Stromal cell of bone marrow (primary cell): Measurements from ENCODE around the gene RAMAC.
"Not testable (repeated sequence)": the region's sequence is repeated elsewhere in the genome, so short reads cannot be mapped to it uniquely, and the experiment has no call there.

ENCODE experiments used
- DNase-seq: peaks from one replicate; pipeline ENCODE4 v3.0.0-alpha.2; 2012; ENCODE audit warnings: low read depth

The RAMAC gene

GRCh38 chr15:82968066-82968465 lies 17.9 kb upstream of the RAMAC start:
- DNase-seq = peak; percentile 81

- no peak for DNase-seq
Observed at GRCh38 chr15:82969353-82969752, 16.7 kb upstream of the RAMAC start.

DNA sequence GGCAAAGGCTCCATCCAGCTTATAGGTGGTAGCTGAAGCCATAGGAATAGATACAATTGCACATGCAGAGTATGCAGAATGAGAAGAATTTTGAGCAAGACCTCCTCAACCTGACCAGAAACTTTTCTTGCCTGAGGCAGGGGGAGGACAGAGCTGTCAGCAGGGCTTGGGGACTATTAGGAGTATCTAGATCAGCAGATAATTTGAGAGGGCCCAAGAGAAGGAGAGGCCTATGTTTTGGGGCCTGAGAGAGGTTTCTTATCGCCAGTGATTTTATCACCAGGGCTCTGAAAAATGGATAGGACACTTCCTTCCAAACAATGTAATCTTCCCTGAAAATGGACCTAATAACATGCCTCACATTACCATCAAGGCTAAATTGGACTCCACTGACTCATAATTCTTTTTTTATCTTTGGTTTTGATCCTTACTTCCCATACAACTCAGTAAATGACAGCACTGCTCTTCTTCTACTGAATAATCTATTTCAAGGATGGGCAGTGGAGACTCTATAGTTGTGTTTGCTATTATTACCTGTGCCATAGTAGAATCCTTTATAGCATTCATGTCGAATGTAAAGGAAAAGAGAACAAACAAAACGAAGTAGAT lies 15.8 kb upstream of the RAMAC start:
- DNase-seq = no peak

DNA sequence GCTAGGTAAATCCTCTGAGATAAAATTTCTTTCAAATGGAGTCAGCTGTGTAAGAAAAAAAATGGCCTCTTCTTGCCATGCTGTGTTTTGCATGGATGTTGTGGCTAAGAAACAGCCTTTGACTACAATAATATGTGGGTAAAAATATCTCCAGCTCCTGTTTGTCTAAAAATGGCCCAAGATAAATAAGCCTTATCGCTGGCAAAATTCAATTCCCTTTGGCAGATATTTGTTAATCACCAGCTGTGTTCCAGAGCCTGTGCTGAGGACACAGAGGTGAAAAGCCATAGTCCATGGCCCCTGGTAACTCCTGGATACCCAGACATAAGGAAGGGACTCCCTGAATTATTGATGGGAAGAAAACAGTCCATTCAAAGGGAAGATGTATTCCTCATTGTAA lies 15.3 kb upstream of the RAMAC start:
- DNase-seq = no peak

GRCh38 chr15:82971218-82971984 lies 14.6 kb upstream of the RAMAC start:
- DNase-seq = no peak

DNA sequence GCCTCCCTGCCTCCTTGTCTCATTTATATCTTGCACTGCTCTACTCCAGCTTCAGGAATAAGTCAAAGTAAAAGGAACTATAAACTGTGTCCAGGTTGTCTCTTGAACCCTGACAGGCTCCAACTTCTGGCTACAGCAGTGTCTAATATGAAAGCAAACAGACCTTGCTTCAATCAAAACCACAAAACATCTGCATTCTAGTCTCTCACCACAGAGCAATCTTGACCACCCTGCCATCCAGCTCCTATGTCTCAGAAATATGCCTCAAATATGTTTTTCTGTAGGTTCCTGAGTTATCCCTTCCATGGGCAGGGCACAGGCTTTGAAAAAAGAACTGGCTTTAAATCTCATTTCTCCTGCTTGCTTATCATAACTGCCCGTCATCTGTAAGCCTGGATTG lies 13.0 kb upstream of the RAMAC start:
- DNase-seq = no peak

GRCh38 chr15:82977076-82977475 lies 8.9 kb upstream of the RAMAC start:
- DNase-seq = no peak

DNA sequence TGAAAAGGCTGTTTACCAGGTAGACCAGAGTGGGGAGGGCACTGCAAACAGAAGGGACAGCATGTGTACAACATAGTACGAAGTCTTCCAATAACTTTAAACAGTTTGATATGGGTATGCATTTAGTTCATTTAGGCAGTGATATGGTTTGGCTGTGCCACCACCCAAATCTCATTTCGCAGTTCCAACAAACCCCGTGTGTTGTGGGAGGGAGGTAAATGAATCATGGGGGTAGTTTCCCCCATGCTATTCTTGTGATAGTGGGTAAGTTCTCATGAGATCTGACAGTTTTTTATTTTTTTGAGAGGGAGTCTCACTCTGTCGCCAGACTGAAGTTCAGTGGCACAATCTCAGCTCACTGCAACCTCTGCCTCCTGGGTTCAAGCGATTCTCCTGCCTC lies 7.6 kb upstream of the RAMAC start:
- DNase-seq = no peak

GRCh38 chr15:82979726-82980125 lies 6.3 kb upstream of the RAMAC start:
- DNase-seq = no peak

GRCh38 chr15:82980981-82981380 lies 5.0 kb upstream of the RAMAC start:
- DNase-seq = no peak

DNA sequence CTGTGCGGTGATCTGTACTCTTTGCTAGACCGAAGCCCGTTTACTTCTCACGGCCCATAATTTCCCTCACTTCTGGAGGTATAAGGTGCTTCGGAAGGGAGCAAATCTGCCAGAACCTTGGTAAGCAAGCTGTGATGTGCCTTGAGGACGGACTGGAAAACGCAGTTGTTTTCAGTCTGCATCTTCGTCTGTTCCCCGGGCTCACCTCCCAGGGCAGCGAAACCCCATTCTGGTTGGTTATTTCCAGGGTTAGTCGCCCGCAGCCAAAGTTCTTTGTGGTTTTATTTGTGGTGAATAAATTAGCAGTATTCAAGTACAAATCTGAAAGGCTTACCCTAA lies 401 bp downstream of the RAMAC start:
- no peak for DNase-seq

DNA sequence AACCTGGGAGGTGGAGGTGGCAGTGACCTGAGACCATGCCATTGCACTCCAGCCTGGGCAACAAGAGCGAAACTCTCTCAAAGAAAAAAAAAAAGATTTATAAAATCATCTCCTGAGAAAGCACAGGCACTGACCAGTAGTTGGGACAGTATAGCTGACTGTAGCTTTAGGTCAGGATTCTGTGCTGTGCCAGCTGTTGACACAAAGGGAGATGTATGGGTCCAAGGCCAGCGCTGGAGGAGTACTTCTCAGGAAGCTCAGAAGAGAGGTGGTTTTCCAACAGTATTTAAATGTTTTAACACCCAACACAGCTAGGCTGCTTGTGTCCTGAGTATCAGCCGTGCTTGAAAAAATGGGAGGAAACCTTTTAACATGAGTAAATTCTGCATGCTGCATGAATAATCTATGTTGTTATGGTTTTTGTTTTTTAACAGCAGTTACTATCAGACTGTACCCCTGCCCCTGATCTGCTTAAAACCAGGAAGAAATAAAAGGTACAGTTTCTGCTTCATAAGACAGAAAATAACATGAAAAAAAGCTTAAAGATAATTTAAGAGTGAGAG lies 6.5 kb downstream of the RAMAC start:
- no peak for DNase-seq

DNA sequence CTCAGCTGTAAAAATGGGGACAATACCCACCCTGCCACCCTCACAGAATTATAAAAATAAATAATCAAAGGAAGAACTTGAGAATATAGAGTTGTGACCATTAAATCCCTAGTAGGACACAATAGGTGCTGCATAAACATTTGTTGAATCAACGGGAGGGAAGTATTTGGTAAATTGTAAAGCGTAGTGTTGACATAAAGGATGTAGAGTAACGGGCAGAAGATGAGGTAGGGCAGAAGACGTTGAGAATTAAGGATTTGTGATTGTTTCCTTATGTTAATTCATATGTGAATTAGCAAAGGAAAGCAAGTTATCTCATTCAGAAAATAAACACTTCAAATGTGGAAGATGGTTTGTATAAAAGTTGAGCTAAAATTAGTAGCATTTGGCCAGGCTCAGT lies 7.1 kb downstream of the RAMAC start:
- DNase-seq = no peak

DNA sequence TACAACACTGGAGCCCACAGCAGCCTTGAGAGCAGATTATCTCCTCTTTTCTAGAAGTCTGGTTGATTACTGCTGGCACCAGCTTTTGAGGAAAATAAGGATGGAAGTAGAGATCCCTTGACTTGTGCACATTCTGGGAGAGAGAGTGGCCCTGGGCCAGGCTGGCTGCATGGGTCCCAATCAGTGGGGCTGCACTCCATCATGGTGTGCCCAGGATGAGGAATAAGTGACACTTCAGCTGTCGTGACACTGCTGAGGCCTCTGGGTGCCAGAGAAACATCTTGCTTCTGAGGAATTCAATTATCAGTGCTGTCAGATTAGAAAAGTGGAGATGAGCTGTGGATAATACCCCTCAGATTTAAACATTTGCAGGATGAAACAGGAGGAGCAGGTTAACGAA lies 9.1 kb downstream of the RAMAC start:
- no peak for DNase-seq

DNA sequence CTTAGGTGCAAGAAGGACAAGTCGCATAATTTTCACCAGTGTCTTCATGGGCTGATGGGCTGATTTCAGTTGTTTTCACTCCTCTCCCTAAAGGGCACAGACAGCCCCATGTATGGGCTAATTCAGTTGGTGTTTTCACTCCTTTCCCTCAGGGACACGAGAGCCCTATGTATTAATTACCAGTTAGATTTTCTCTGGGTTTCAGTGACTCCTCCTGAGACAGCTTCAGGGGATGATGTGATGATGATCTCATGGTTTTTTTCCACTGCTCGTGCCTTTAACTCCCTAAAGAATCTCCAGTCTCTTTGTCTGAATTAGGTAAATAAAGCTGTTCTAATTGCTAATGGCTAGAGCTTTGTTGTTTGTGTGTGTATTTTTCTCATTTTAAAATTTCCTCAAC lies 9.9 kb downstream of the RAMAC start:
- no peak for DNase-seq

- no peak for DNase-seq
Observed at GRCh38 chr15:82999426-82999825, 13.4 kb downstream of the RAMAC start.

DNA sequence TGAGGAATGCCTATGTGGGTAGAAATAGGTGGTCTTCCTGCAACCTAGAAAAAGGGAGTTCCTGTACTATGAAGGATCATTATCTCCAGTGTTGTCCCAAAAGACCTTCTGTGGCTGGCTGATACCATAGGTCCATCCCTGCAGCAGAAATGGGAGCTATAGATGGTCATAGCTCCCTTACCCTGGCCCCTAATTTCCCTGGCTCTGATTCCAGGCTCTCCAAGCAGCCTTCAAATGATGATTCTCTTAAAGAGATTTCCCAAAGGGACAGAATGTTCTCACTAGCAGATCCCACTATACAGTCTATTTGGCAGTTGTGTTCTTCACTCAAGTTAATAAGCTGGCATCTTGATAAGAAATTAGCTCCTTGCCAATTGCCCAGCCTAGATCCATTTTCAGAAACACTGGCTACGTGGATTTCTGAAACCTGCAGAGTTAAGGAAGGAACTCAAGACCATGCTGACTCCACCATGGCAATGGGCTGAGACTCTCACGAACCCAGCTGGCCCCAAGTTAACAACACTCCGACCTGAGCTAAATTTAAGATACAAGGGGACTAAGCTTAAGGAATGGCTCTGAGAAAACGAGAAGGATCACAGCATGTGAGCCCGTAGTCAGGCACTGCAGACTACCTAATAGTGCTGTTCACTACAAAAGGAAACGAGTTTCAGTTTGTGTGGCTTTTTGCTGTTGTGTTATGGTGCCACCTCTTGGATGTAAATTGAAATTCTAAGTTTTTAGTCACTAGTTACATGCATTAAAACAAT lies 14.1 kb downstream of the RAMAC start:
- no peak for DNase-seq

- DNase-seq = not testable (repeated sequence)
Observed at GRCh38 chr15:83000672-83001031, 14.6 kb downstream of the RAMAC start.

GRCh38 chr15:83010709-83011270 lies 24.8 kb downstream of the RAMAC start:
- DNase-seq = peak; percentile 75

GRCh38 chr15:83011271-83012075 lies 25.5 kb downstream of the RAMAC start, which contains the start of gene C15orf40:
Gene C15orf40, minus strand, starts transcription at chr15:83011639. Its CDS starts 32 bp downstream, at chr15:83011607.
- peak; percentile 77 for DNase-seq

GRCh38 chr15:83012076-83012426 lies 26.0 kb downstream of the RAMAC start:
- DNase-seq = no peak

- no peak for DNase-seq
Observed at GRCh38 chr15:83012636-83013035, 26.6 kb downstream of the RAMAC start.
